Measurements from ENCODE around the gene TUBGCP3.

GRCh38 chr13:112456138-112457056, 131.6 kb downstream of the TUBGCP3 start:
- TF ChIP-seq CTCF (IDR thresholded peaks at IDR 0.05) (no peak), POLR2A (IDR thresholded peaks at IDR 0.05) (no peak)

All from uterus (tissue), 2 donors.